SJCRH30 (cell line): ENCODE data around the gene FUZ. TPM values are rescaled to one million over a fixed set of nuclear protein-coding genes. Genes with fewer than 3 reads are reported as not detected.
"Not testable (repeated sequence)": the region's sequence is repeated elsewhere in the genome, so short reads cannot be mapped to it uniquely, and the experiment has no call there.

ENCODE experiments used
- DNase-seq, 2 experiments: peaks; one replicate each; pipeline ENCODE4 v3.0.0-alpha.2; 2015 to 2020
- H3K27ac ChIP-seq: fragments of 250-450 bp; sonication (Bioruptor Pico); 2 replicates; pipeline ENCODE4 v1.5.1; 2020; ENCODE audit warnings: mild to moderate bottlenecking, moderate library complexity
- H3K27me3 ChIP-seq: fragments of 250-450 bp; sonication (Bioruptor Pico); 2 replicates; pipeline ENCODE4 v1.5.1; 2020; ENCODE audit warnings: mild to moderate bottlenecking, moderate library complexity
- H3K36me3 ChIP-seq: fragments of 250-450 bp; sonication (Bioruptor Pico); 2 replicates; pipeline ENCODE4 v1.5.1; 2020; ENCODE audit warnings: mild to moderate bottlenecking, moderate library complexity
- H3K4me1 ChIP-seq: fragments of 250-450 bp; sonication (Bioruptor Pico); 2 replicates; pipeline ENCODE4 v1.5.1; 2020; ENCODE audit warnings: mild to moderate bottlenecking, moderate library complexity
- H3K4me3 ChIP-seq: fragments of 250-450 bp; sonication (Bioruptor Pico); 2 replicates; pipeline ENCODE4 v1.5.1; 2020; ENCODE audit warnings: mild to moderate bottlenecking, moderate library complexity
- H3K9me3 ChIP-seq: fragments of 250-450 bp; sonication (Bioruptor Pico); replicated peaks from 2 replicates; pipeline ENCODE4 v1.5.1; 2020; ENCODE audit warnings: mild to moderate bottlenecking, moderate library complexity
- total RNA-seq: library from RNA; depleted of rRNA; stranded (reverse); fragments of >200 nt; shearing (Covaris generic); gene quantifications from 2 replicates; pipeline ENCODE4 v1.2.3, GENCODE V29; 2014

The FUZ gene
- total RNA-seq, 1 experiment from 2014 or later, result 27.6 TPM

DNA sequence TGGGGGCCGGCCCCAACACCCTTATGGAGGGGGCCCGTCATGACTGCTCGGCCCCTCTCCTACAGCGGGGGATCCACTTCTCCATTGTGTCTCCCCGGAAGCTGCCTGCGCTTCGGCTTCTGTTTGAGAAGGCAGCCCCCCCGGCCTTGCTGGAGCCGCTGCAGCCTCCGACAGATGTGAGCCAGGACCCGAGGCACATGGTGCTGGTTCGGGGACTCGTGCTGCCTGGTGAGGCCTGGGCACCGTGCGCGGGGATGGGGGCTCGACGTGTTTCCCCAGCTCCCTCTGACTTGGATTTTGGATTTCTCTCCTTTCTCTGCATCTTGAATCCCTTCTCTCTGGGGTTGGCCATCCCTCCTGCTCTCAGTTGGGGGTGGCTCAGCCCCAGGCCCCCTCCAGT lies 16.6 kb upstream of the FUZ start:
- peaks cover 4% of the 10 kb centered on the region for H3K36me3 ChIP-seq
- peaks cover 13% of the 10 kb centered on the region; the same call in 1 of the 2 replicates for H3K4me1 ChIP-seq
- no peaks in the 10 kb centered on the region for H3K27me3 ChIP-seq
- H3K9me3 ChIP-seq, result no peaks in the 10 kb centered on the region
- H3K4me3 ChIP-seq, result no peak overlapping the region
- DNase-seq, result no peak
- no peak overlapping the region for H3K27ac ChIP-seq

DNA sequence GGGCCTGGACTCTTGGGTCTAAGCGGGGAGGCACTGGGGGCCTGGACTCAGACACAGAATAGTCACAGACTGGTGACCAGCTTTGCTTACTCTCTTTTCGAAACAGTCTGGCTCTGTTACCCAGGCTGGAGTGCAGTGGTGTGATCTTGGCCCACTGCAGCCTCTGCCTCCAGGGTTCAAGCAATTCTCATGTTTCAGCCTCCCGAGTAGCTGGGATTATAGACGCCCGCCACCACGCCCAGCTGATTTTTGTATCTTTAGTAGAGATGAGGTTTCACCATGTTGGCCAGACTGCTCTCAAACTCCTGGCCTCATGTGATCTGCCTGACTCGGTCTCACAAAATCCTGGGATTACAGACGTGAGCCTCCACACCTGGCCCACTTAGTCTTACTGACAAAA lies 16.1 kb upstream of the FUZ start:
- peaks cover 13% of the 10 kb centered on the region; the same call in 1 of the 2 replicates for H3K4me1 ChIP-seq
- peaks cover 4% of the 10 kb centered on the region for H3K36me3 ChIP-seq
- no peak for DNase-seq
- no peak overlapping the region for H3K4me3 ChIP-seq
- H3K27ac ChIP-seq, result no peak overlapping the region
- H3K9me3 ChIP-seq, result no peaks in the 10 kb centered on the region
- H3K27me3 ChIP-seq, result no peaks in the 10 kb centered on the region

DNA sequence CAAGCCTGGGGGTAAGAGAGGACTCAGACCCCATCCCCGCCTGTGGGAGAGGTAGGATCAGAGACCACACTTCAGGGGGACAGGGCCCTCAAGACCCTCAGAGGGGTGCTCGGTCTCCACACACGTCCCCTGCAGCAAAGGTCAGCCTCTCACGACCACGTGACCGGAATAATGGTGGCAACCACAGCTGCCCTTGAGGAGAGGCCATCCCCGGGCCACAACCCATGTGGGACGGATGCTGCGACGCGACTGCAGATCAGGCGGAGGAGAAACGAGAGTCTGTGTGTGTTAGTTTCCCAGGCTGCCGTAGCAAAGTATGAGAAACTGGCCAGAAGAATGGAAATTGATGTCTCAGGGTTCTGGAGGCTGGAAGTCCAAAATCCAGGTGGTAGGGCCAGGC lies 13.9 kb upstream of the FUZ start:
- Histone ChIP-seq H3K4me1 (peaks cover 13% of the 10 kb centered on the region; the same call in 1 of the 2 replicates), H3K36me3 (peaks cover 5% of the 10 kb centered on the region; the same call in 1 of the 2 replicates), H3K9me3 (no peaks in the 10 kb centered on the region), H3K27ac (no peak overlapping the region), H3K4me3 (no peak overlapping the region), H3K27me3 (no peaks in the 10 kb centered on the region)
- no peak for DNase-seq

DNA sequence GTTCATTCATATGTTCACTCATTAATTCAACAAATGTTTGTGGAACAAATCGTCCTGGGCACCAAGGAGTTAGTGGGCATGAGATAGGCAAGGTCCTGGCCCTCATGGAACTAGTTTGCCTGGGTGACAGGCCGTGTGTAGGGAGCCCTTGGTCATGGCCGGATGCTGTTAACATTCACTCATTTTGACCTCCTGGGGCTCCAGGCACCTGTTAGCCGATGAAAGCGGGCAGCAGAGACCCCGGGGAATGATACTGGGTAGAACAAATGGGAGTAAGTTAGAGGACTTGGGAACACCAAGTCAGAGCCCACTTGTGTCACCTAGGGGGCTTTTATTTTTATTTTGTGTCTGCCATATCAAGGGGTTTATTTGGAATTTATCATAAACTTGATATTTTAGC lies 11.6 kb upstream of the FUZ start:
- Histone ChIP-seq H3K4me1 (peaks cover 13% of the 10 kb centered on the region; the same call in 1 of the 2 replicates), H3K27me3 (no peaks in the 10 kb centered on the region), H3K27ac (no peak overlapping the region), H3K9me3 (no peaks in the 10 kb centered on the region), H3K4me3 (no peak overlapping the region), H3K36me3 (peaks cover 3% of the 10 kb centered on the region; the same call in 1 of the 2 replicates)
- no peak for DNase-seq

DNA sequence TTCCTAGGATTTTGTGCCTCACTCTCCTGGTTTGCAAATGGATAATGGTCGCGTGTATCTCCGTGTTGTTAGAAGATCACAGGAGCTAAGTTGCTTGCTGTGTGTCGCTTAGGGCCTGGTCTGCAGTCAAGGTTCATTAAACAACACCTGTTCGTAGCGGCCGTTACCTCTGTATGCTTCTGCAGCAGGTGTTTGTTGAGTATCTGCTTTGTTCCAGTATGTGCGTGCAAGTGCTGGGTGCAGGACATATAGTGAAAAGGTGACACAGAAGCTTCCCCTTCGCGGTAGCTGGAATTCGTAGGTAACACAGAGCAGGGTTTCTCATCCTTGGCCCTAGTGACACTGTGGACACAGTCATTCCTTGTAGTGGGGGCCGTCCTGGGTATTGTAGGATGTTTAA lies 10.4 kb upstream of the FUZ start:
- no peak overlapping the region for H3K4me3 ChIP-seq
- H3K9me3 ChIP-seq, result no peaks in the 10 kb centered on the region
- H3K4me1 ChIP-seq, result peaks cover 12% of the 10 kb centered on the region; the same call in 1 of the 2 replicates
- H3K27ac ChIP-seq, result no peak overlapping the region
- H3K27me3 ChIP-seq, result no peaks in the 10 kb centered on the region
- no peak for DNase-seq
- H3K36me3 ChIP-seq, result peaks cover 3% of the 10 kb centered on the region; the same call in 1 of the 2 replicates

DNA sequence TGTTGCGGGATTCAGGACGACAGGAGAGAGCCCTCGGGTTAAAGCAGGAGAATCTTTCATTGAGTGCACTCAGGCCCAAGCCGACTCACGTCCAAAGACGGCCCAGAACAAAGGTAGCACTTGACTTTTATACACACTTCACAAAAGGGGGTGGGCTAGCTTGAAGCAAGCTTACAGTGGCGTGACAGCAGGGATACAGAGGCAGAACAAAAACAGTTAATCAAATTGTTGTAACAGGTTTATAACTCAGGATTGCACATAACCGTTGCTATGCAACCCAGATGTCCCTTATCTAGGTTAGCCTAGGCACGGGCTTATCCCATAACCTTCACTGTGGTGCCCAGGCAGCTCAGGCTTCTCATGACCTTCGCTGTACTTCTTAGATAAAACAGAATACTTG lies 7.0 kb upstream of the FUZ start:
- no peaks in the 10 kb centered on the region for H3K4me1 ChIP-seq
- peaks cover 3% of the 10 kb centered on the region; the same call in 1 of the 2 replicates for H3K36me3 ChIP-seq
- H3K4me3 ChIP-seq, result no peak overlapping the region
- no peaks in the 10 kb centered on the region for H3K9me3 ChIP-seq
- H3K27ac ChIP-seq, result no peak overlapping the region
- no peak for DNase-seq
- H3K27me3 ChIP-seq, result no peaks in the 10 kb centered on the region

DNA sequence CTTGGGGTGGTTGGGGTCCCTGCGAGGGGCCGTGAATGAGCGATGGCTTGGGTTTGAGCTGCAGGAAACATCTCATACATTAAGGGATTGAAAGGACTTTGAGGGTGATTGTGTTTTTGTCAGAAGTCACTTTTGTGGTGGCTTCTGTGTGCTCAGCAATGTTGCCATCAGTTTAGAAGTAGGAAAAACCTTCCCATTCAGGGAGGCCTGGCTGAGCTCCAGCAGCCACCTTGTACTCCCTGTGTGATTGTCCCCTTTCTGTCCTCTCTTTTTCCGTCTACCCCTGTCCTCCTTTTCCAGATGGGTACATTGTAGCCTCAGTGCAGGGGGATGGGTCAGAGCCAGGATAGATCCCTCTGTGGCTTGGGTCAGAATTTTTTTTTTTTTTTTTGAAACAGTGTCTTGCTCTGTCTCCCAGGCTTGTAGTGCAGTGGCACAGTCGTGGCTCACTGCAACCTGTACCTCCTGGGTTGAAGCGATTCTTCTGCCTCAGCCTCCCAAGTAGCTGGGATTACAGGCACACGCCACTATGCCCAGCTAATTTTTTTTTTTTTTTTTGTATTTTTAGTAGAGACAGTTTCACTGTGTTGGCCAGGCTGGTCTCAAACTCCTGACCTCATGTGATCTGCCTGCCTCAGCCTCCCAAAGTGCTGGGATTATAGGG lies 6.5 kb upstream of the FUZ start:
- H3K4me3 ChIP-seq, DNase-seq, H3K36me3 ChIP-seq, H3K27ac ChIP-seq, H3K27me3 ChIP-seq, H3K4me1 ChIP-seq, H3K9me3 ChIP-seq: not testable (repeated sequence)

DNA sequence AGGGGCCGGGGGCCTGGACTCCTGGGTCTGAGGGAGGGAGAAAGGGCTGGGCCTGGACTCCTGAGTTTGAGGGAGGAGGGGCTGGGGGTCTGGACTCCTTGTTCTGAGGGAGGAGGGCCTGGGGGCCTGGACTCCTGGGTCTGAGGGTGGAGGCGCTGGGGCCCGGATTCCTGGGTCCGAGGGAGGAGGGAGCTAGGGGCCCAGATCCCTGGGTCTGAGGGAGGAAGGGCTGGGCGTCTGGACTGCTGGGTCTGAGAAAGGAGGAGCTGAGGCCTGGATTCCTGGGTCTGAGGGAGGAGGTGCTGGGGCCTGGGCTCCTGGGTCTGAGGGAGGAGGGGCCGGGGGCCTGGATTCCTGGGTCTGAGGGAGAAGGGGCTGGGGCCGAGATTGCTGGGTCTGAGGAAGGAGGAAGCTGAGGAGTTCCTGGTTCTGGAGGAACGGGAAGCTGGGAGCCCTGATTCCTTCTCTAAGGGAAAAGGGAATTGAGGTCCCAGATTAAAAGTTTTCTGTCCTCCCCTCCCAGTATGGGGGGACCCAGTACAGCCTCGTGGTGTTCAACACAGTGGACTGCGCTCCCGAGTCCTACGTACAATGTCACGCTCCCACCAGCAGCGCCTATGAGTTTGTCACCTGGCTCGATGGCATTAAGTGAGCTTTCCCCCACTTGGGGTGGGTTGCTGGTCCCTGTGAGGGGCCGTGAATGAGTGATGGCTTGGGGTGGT lies 5.7 kb upstream of the FUZ start:
- H3K36me3 ChIP-seq, result 0 out of 2 replicates have a peak, but pooled peaks cover 3% of the 10 kb centered on the region
- peak overlapping the region; percentile 73 for H3K27ac ChIP-seq
- no peaks in the 10 kb centered on the region for H3K27me3 ChIP-seq
- peak overlapping the region; percentile 89 for H3K4me3 ChIP-seq
- DNase-seq, result no peak
- H3K4me1 ChIP-seq, result peaks cover 3% of the 10 kb centered on the region; the same call in 1 of the 2 replicates
- no peaks in the 10 kb centered on the region for H3K9me3 ChIP-seq

DNA sequence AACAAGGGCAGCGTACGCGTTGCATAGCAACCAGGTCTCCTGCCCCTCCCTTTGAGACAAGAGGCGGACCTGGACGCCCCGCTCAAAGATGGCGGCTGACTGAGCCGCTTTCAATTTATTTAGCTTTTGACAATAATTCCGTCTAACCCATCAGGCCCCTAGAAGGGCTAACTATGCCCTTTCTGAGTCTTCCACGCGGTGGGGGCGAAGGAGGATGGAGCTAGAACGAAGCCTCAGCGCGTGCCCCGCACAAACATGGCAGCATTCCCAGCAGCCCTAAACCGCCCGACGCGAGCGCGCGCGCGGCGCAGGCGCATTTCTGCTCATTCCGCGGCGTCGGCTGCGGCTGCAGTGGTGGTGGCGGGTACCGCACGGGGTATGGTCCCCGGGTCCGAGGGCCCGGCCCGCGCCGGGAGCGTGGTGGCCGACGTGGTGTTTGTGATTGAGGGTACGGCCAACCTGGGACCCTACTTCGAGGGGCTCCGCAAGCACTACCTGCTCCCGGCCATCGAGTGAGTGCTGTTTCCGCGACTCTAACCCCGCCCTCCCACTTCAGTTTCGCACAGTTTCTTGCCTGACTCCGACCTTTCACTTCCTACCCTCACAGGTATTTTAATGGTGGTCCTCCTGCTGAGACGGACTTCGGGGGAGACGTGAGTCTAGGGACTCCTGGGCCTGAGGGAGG lies 5.0 kb upstream of the FUZ start, which contains the start of gene MED25:
Gene MED25, plus strand, starts transcription at position 326 of the 685 bp plus-strand sequence. Its CDS starts 53 bp downstream, at position 379.
- H3K4me1 ChIP-seq, result peaks cover 3% of the 10 kb centered on the region; the same call in 1 of the 2 replicates
- H3K9me3 ChIP-seq, result no peaks in the 10 kb centered on the region
- no peaks in the 10 kb centered on the region for H3K27me3 ChIP-seq
- peak within 1 kb of the TSS; percentile 73 for H3K27ac ChIP-seq
- no peaks in the 10 kb centered on the region for H3K36me3 ChIP-seq
- peak; percentile 84 to 88 for DNase-seq
- H3K4me3 ChIP-seq, result peak within 1 kb of the TSS; percentile 89

DNA sequence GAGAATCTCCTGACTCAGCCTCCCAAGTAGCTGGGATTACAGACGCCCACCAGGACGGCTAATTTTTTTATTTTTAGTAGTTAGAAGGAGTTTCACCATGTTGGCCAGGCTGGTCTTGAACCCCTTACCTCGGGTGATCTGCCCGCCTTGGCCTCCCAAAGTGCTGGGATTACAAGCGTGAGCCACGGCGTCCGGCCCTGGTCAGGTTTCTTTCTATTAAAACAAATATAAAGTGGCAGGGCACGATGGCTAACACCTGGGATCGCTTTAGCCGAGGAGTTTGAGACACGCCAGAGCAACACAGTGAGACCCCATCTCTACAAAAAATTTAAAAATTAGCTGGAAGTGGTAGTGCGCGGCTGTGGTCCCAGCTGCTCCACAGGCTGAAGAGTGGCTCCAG lies 3.5 kb upstream of the FUZ start:
- Histone ChIP-seq H3K36me3 (no peaks in the 10 kb centered on the region), H3K4me3 (no peak overlapping the region), H3K27me3 (no peaks in the 10 kb centered on the region), H3K4me1 (peaks cover 3% of the 10 kb centered on the region; the same call in 1 of the 2 replicates), H3K27ac (no peak overlapping the region), H3K9me3 (no peaks in the 10 kb centered on the region)
- no peak for DNase-seq

DNA sequence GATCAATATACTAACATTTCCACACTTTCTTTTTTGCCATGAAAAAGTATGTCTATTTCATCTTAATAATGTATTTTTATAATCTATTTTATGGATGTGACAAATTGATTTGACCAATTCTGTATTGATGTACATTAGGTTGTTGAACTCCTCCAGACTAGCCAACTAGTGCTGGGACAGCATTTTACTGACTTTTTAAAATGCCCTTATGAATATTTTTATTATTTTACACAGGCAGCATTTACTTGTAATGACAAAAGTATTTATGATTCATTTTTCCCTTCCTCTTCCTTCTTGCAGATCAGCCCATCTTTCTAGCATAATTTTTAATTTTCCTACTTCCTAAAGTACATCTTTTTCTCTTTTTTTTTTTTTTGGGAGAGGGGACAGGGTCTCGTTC lies 918 bp upstream of the FUZ start:
- no peaks in the 10 kb centered on the region for H3K36me3 ChIP-seq
- no peaks in the 10 kb centered on the region for H3K9me3 ChIP-seq
- no peak overlapping the region for H3K27ac ChIP-seq
- no peaks in the 10 kb centered on the region for H3K27me3 ChIP-seq
- peak overlapping the region; percentile 71 for H3K4me3 ChIP-seq
- H3K4me1 ChIP-seq, result peaks cover 3% of the 10 kb centered on the region; the same call in 1 of the 2 replicates
- DNase-seq, result no peak

DNA sequence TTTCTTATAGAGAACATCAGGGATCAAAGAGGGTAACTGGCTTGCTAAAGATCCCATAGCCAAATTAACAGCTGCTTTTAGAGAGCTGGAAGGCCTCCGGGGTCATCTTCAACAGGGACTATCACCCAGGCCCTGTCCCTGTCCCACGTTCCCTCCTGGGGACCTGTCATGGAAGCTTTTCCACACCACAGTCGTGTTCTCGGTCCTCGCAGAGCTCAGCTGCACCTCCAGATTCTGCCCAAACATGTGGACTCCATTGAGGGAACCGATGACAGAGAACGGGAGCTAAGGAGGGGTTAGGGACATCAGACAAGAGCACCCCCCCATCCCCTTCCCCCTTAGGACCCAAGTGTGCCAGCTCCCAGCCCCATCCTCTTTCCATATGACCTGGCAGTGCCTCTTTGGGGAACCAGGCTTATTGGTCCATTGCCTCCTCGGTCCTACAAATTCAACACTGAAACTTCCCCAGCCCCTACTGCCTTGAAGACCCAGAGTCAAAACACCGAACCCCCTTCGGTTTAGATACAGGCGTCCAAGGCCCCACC lies 568 bp downstream of the FUZ start:
- Histone ChIP-seq H3K9me3 (no peaks in the 10 kb centered on the region), H3K4me3 (peak overlapping the region; percentile 71), H3K27me3 (no peaks in the 10 kb centered on the region), H3K36me3 (no peaks in the 10 kb centered on the region), H3K27ac (peak overlapping the region; percentile 75), H3K4me1 (peaks cover 3% of the 10 kb centered on the region; the same call in 1 of the 2 replicates)
- DNase-seq, result no peak

DNA sequence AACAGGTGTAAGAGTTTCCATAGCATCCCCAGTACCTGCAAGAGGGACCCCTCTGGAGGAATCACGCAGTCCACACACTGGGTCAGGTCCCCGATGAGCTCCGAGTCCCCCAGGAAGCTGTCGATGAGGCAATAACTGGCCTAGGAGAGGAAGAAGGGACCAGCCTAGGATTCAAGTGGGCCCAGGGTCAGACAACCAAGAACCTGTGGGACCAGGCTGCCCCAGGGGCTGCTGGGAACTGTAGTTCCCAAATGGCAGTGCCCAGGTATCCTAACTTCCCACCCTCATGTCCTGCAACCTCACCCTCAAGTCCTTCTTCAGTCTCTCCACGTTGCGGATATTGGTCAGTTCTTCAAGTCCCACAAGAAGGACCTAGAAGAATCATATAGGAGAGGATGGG lies 1.8 kb downstream of the FUZ start:
- Histone ChIP-seq H3K27me3 (no peaks in the 10 kb centered on the region), H3K9me3 (no peaks in the 10 kb centered on the region), H3K4me3 (no peak overlapping the region), H3K36me3 (peaks cover 2% of the 10 kb centered on the region; the same call in 1 of the 2 replicates), H3K27ac (no peak overlapping the region), H3K4me1 (peaks cover 3% of the 10 kb centered on the region; the same call in 1 of the 2 replicates)
- DNase-seq, result no peak

DNA sequence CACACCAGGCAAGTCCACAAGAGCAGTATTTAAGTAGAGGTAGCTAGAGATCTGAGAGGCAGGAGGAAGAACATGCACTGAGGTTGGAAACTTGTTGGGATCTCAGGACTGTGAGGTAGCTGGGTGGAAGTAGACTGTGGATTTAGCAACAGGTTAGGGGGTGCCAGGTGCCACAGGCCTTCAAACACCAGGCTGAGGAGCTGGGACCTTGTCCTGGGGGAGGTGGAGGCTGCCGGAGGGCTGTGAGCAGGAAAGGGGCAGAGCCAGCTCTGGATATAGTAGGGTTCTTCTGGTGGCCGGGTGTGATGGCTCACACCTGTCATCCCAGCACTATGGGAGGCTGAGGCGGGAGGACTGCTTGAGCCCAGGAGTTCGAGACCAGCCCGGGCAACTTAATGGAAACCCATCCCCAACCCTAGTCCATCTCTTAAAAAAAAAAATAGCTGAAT lies 3.1 kb downstream of the FUZ start:
- Histone ChIP-seq H3K9me3 (no peaks in the 10 kb centered on the region), H3K27ac (no peak overlapping the region), H3K4me3 (no peak overlapping the region), H3K4me1 (peaks cover 3% of the 10 kb centered on the region; the same call in 1 of the 2 replicates), H3K36me3 (peaks cover 13% of the 10 kb centered on the region), H3K27me3 (no peaks in the 10 kb centered on the region)
- no peak for DNase-seq
